ENCODE results near the gene EGLN1.

DNA sequence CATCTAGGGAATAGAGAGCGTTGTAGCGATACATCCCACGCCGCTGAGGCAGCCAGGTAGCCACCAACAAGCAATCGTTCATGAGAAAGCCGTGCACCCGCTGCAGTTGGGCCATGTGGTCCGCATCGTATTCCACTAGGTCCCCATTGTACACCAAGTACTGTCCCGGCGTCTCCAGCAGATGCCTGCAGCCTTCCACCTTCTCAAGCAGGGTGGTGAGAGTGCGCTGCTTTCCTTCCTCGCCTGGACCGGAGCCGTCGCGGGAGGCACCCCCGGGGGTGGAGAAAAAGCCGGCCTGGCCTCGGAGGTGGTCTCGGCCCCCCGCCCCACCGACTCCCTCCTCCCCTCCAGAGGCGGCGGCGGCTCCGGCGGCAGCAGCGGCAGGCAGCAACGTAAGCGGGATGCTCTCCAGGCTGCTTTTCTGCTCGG, 85.0 kb downstream of the EGLN1 start:
- TF ChIP-seq, protein P1, sequence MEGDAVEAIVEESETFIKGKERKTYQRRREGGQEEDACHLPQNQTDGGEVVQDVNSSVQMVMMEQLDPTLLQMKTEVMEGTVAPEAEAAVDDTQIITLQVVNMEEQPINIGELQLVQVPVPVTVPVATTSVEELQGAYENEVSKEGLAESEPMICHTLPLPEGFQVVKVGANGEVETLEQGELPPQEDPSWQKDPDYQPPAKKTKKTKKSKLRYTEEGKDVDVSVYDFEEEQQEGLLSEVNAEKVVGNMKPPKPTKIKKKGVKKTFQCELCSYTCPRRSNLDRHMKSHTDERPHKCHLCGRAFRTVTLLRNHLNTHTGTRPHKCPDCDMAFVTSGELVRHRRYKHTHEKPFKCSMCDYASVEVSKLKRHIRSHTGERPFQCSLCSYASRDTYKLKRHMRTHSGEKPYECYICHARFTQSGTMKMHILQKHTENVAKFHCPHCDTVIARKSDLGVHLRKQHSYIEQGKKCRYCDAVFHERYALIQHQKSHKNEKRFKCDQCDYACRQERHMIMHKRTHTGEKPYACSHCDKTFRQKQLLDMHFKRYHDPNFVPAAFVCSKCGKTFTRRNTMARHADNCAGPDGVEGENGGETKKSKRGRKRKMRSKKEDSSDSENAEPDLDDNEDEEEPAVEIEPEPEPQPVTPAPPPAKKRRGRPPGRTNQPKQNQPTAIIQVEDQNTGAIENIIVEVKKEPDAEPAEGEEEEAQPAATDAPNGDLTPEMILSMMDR (conservative IDR thresholded peaks at IDR 0.05; ENCODE audit: low read depth in 2 of 2): no peak
- TF ChIP-seq CREB1 (CRISPR knock-in tag; IDR thresholded peaks at IDR 0.05; ENCODE audit: low read depth) (no peak), JUNB (IDR thresholded peaks at IDR 0.05; ENCODE audit: unreplicated experiment) (no peak)
- TF ChIP-seq, protein P2, sequence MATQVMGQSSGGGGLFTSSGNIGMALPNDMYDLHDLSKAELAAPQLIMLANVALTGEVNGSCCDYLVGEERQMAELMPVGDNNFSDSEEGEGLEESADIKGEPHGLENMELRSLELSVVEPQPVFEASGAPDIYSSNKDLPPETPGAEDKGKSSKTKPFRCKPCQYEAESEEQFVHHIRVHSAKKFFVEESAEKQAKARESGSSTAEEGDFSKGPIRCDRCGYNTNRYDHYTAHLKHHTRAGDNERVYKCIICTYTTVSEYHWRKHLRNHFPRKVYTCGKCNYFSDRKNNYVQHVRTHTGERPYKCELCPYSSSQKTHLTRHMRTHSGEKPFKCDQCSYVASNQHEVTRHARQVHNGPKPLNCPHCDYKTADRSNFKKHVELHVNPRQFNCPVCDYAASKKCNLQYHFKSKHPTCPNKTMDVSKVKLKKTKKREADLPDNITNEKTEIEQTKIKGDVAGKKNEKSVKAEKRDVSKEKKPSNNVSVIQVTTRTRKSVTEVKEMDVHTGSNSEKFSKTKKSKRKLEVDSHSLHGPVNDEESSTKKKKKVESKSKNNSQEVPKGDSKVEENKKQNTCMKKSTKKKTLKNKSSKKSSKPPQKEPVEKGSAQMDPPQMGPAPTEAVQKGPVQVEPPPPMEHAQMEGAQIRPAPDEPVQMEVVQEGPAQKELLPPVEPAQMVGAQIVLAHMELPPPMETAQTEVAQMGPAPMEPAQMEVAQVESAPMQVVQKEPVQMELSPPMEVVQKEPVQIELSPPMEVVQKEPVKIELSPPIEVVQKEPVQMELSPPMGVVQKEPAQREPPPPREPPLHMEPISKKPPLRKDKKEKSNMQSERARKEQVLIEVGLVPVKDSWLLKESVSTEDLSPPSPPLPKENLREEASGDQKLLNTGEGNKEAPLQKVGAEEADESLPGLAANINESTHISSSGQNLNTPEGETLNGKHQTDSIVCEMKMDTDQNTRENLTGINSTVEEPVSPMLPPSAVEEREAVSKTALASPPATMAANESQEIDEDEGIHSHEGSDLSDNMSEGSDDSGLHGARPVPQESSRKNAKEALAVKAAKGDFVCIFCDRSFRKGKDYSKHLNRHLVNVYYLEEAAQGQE (IDR thresholded peaks at IDR 0.05; ENCODE audit: unreplicated experiment): no peak
